ENCODE results near the gene TUFT1. TPM values are rescaled to one million over a fixed set of nuclear protein-coding genes. Genes with fewer than 3 reads are reported as not detected.

Gene TUFT1
- total and polyA plus RNA-seq, 9 of the 15 experiments (the other 6 are each of a cell fraction or from before 2014, with no cell fraction given): 0.54 to 2.0 (median 1.7) TPM

DNA sequence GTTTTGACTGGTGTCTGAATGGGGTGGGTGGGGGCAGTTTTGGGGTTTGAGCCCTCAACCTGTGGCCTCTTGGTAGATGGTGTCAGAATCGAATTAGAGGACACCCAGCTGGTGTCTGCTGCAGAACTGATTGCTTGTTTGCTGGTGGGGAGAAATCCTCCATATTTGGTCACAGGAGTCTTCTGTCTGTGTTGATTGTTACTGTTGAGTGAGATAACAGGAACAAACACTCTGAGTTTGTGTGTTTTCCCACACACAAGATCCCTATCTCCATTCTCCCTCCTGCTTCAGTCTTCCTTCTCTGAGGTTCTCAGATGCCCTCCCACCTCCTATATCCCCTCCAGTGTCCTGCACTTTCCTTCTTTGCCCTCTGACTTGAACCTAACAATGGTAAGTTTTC lies 48.0 kb upstream of the TUFT1 start (continued):
- TF ChIP-seq, protein P1, sequence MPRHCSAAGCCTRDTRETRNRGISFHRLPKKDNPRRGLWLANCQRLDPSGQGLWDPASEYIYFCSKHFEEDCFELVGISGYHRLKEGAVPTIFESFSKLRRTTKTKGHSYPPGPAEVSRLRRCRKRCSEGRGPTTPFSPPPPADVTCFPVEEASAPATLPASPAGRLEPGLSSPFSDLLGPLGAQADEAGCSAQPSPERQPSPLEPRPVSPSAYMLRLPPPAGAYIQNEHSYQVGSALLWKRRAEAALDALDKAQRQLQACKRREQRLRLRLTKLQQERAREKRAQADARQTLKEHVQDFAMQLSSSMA (CRISPR knock-in tag; IDR thresholded peaks at IDR 0.05): no peak
- TF ChIP-seq SMARCE1 (IDR thresholded peaks at IDR 0.05): peak; percentile 48; the same call in 1 of the 2 replicates
- TF ChIP-seq, protein P2, sequence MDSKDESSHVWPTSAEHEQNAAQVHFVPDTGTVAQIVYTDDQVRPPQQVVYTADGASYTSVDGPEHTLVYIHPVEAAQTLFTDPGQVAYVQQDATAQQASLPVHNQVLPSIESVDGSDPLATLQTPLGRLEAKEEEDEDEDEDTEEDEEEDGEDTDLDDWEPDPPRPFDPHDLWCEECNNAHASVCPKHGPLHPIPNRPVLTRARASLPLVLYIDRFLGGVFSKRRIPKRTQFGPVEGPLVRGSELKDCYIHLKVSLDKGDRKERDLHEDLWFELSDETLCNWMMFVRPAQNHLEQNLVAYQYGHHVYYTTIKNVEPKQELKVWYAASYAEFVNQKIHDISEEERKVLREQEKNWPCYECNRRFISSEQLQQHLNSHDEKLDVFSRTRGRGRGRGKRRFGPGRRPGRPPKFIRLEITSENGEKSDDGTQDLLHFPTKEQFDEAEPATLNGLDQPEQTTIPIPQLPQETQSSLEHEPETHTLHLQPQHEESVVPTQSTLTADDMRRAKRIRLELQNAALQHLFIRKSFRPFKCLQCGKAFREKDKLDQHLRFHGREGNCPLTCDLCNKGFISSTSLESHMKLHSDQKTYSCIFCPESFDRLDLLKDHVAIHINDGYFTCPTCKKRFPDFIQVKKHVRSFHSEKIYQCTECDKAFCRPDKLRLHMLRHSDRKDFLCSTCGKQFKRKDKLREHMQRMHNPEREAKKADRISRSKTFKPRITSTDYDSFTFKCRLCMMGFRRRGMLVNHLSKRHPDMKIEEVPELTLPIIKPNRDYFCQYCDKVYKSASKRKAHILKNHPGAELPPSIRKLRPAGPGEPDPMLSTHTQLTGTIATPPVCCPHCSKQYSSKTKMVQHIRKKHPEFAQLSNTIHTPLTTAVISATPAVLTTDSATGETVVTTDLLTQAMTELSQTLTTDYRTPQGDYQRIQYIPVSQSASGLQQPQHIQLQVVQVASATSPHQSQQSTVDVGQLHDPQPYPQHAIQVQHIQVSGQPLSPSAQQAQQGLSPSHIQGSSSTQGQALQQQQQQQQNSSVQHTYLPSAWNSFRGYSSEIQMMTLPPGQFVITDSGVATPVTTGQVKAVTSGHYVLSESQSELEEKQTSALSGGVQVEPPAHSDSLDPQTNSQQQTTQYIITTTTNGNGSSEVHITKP (IDR thresholded peaks at IDR 0.05; ENCODE audit: partially characterized antibody): no peak
- TF ChIP-seq, protein P3, sequence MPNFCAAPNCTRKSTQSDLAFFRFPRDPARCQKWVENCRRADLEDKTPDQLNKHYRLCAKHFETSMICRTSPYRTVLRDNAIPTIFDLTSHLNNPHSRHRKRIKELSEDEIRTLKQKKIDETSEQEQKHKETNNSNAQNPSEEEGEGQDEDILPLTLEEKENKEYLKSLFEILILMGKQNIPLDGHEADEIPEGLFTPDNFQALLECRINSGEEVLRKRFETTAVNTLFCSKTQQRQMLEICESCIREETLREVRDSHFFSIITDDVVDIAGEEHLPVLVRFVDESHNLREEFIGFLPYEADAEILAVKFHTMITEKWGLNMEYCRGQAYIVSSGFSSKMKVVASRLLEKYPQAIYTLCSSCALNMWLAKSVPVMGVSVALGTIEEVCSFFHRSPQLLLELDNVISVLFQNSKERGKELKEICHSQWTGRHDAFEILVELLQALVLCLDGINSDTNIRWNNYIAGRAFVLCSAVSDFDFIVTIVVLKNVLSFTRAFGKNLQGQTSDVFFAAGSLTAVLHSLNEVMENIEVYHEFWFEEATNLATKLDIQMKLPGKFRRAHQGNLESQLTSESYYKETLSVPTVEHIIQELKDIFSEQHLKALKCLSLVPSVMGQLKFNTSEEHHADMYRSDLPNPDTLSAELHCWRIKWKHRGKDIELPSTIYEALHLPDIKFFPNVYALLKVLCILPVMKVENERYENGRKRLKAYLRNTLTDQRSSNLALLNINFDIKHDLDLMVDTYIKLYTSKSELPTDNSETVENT (CRISPR knock-in tag; IDR thresholded peaks at IDR 0.05): no peak
- no peak for TF ChIP-seq ZNF717 (CRISPR knock-in tag; IDR thresholded peaks at IDR 0.05)
- no peak for TF ChIP-seq KDM1A (IDR thresholded peaks at IDR 0.05)
- TF ChIP-seq ZNF124 (CRISPR knock-in tag; IDR thresholded peaks at IDR 0.05): no peak
- TF ChIP-seq, protein P4, sequence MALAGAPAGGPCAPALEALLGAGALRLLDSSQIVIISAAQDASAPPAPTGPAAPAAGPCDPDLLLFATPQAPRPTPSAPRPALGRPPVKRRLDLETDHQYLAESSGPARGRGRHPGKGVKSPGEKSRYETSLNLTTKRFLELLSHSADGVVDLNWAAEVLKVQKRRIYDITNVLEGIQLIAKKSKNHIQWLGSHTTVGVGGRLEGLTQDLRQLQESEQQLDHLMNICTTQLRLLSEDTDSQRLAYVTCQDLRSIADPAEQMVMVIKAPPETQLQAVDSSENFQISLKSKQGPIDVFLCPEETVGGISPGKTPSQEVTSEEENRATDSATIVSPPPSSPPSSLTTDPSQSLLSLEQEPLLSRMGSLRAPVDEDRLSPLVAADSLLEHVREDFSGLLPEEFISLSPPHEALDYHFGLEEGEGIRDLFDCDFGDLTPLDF (CRISPR knock-in tag; IDR thresholded peaks at IDR 0.05): no peak
- peak; percentile 47 for TF ChIP-seq ATF7 (IDR thresholded peaks at IDR 0.05)
- TF ChIP-seq, protein P5, sequence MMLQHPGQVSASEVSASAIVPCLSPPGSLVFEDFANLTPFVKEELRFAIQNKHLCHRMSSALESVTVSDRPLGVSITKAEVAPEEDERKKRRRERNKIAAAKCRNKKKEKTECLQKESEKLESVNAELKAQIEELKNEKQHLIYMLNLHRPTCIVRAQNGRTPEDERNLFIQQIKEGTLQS (IDR thresholded peaks at IDR 0.05): no peak
- TF ChIP-seq, protein P5 (CRISPR knock-in tag; conservative IDR thresholded peaks at IDR 0.05): no peak
- no peak for TF ChIP-seq E2F3 (CRISPR knock-in tag; IDR thresholded peaks at IDR 0.05)
- no peak for TF ChIP-seq PHB2 (IDR thresholded peaks at IDR 0.05; ENCODE audit: low read depth)
- TF ChIP-seq, protein P6, sequence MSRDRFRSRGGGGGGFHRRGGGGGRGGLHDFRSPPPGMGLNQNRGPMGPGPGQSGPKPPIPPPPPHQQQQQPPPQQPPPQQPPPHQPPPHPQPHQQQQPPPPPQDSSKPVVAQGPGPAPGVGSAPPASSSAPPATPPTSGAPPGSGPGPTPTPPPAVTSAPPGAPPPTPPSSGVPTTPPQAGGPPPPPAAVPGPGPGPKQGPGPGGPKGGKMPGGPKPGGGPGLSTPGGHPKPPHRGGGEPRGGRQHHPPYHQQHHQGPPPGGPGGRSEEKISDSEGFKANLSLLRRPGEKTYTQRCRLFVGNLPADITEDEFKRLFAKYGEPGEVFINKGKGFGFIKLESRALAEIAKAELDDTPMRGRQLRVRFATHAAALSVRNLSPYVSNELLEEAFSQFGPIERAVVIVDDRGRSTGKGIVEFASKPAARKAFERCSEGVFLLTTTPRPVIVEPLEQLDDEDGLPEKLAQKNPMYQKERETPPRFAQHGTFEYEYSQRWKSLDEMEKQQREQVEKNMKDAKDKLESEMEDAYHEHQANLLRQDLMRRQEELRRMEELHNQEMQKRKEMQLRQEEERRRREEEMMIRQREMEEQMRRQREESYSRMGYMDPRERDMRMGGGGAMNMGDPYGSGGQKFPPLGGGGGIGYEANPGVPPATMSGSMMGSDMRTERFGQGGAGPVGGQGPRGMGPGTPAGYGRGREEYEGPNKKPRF (IDR thresholded peaks at IDR 0.05; ENCODE audit: low read depth, low read length): no peak
- no peak for TF ChIP-seq CSDE1 (IDR thresholded peaks at IDR 0.05)
- TF ChIP-seq DNMT1 (IDR thresholded peaks at IDR 0.05): no peak
- no peak for TF ChIP-seq HLTF (IDR thresholded peaks at IDR 0.05)

Measured in K562 (cell line).